Stimulated activated CD4-positive, alpha-beta T cell treated with anti-CD3 and anti-CD28 coated beads, Interleukin-1b, Interleukin-23, amount 100 ng/mL, for 24 hours (primary cell): ENCODE data around the gene LDHD.

Experiments
- DNase-seq, 4 experiments: peaks; one replicate each; pipeline ENCODE4 v3.0.0-alpha.2; 2020; ENCODE audit warnings: low read depth in 4 of 4, low spot score in 1 of 4

LDHD gene

GRCh38 chr16:75114946-75115825 is 1.4 kb downstream of the LDHD start:
- no peak for DNase-seq

GRCh38 chr16:75114179-75114945 is 2.2 kb downstream of the LDHD start:
- no peak for DNase-seq

- DNase-seq = no peak
Measured at GRCh38 chr16:75113541-75114121, 2.9 kb downstream of the LDHD start.

GRCh38 chr16:75112734-75113491 is 3.7 kb downstream of the LDHD start:
- no peak for DNase-seq

GRCh38 chr16:75111961-75112733 is 4.4 kb downstream of the LDHD start:
- DNase-seq = no peak

- DNase-seq = no peak
Measured at GRCh38 chr16:75111514-75111940, 5.1 kb downstream of the LDHD start.

- DNase-seq = peak; percentile 59 to 71 (median 70)
Measured at GRCh38 chr16:75110637-75111513, 5.7 kb downstream of the LDHD start.

- DNase-seq = no peak
Measured at GRCh38 chr16:75109732-75110243, 6.8 kb downstream of the LDHD start.

- DNase-seq = peak; percentile 57 to 77 (median 67)
Measured at GRCh38 chr16:75108792-75109731, 7.5 kb downstream of the LDHD start.

GRCh38 chr16:75107505-75107904 is 9.1 kb downstream of the LDHD start:
- no peak for DNase-seq

- no peak for DNase-seq
Measured at GRCh38 chr16:75106351-75107274, 10.0 kb downstream of the LDHD start.

GRCh38 chr16:75105306-75106061 is 11.1 kb downstream of the LDHD start:
- DNase-seq = no peak

GRCh38 chr16:75104836-75105235 is 11.7 kb downstream of the LDHD start:
- DNase-seq = no peak

GRCh38 chr16:75103994-75104393 is 12.6 kb downstream of the LDHD start:
- DNase-seq = no peak

- no peak for DNase-seq
Measured at GRCh38 chr16:75102595-75102994, 14.0 kb downstream of the LDHD start.

- no peak for DNase-seq
Measured at GRCh38 chr16:75101635-75102034, 14.9 kb downstream of the LDHD start.
